ENCODE results near the gene CPT2.
"Not testable (repeated sequence)": the region's sequence is repeated elsewhere in the genome, so short reads cannot be mapped to it uniquely, and the experiment has no call there.

Gene CPT2

DNA sequence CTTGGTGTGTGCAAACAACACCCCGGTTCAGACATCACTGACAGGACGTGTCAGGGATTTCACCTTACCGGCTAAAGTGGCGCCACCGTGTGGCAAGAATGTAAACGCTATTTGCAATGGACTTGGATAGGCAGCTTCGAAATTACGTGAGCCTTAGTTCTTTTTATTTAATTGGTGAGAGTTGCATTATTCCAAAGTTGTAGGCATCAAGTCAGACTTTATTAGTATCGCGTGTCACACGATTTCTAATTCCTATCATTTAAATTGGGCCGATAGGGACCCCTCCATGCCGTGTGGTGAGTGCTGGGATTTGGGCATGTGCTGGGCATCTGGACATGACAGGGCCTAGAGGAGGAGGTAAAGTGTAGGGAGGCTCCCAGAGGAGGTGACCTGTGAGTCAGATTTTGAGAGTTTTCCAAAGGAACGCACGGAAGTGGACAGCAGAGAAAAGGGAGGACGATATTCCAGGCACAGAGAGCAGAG lies 14.5 kb upstream of the CPT2 start:
- DNase-seq (ENCODE audit: low read depth in 1 of 2, low spot score in 1 of 2): peak; percentile 50 to 69

DNA sequence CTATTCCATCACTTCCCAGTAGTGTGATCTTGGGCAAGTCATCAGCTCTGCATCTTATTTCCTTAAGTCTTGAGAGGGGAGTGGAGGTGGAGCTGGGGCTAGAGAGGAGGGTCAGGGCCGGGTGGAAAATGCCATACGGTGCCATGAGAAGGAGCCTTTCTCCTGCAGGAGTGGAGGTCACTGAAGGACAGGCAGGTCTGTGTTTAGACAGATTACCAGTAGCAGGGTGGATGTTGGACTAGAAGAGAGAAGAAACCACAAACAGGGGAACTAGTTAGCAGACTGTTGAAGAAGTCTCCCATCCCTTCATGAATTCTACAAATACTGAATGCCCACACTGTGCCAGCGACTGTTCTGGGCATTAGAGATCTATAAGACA lies 13.9 kb upstream of the CPT2 start:
- no peak for DNase-seq (ENCODE audit: low read depth in 1 of 2, low spot score in 1 of 2)

DNA sequence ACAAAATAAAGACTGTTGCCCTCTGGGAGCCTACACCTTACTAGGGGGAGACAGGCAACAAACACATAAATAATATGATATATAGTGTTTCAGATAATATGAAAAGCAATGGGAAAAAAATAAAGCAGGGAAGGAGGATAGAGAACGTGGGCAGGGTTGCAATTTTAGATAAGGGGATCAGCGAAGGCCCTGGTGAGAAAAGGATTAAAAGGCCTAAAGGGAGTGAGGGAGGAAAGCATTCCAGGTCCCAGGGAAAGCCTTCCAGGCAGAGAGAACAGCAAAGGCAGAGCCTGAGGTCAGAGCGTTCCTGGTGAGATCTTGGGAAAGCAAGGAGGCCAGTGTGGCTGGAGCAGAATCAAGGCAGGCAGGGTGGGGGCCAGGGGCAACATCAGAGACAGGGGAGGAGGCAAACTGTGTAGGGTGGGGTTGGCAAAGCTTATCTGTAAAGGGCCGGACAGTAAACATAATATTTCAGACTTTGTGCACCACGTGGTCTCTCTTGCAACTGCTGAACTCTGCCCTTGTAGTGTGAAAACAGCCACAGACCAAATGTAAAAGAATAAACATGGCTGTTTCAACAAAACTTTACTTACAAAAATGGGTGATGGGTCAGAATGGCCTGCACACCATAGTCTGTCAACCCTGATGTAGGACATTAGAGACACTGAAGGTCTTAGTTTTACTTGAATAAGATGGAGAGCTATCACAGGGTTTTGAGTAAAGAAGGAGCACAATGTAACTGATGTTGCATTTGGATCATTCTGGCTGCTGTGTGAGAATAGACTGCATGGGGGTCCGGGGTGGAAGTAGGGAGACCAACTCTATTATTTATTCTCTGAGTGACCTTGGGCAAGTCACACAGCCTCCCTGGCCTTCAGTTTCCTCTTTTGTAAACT lies 13.3 kb upstream of the CPT2 start:
- DNase-seq (ENCODE audit: low read depth in 1 of 2, low spot score in 1 of 2): no peak

DNA sequence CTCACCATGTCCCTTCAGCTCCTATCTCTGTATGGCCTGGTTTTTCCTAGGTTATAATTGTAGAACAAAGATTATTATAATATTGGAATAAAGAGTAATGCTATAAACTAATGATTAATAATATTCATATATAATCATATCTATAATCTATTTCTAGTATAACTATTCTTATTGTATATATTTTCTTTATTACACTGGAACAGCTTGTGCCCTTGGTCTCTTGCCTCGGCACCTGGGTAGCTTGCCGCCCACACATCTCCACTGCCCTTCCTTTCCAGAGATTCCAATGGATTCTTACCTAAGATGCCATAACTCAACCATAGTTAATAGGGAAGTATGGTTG lies 10.7 kb upstream of the CPT2 start:
- not testable (repeated sequence) for DNase-seq (ENCODE audit: low read depth in 1 of 2, low spot score in 1 of 2)

DNA sequence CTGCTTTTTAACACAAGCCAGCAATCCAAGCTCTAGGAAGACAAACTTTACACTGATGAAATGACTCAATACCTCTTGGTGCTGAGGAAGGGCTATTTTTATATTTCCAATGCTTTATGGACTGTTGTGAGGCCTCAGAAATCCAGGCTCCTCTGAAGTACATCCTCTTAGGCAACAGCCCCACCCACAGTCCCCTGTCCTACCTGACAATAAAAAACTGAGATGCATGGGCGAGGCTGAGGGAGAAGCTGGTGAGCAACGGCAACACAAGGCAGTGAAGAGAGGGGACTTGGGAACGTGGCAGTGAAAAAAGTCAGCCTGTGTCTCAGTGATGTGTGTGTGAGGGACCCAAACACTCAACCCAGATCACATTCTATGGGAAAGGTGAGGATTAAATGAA lies 10.1 kb upstream of the CPT2 start:
- DNase-seq (ENCODE audit: low read depth in 1 of 2, low spot score in 1 of 2): no peak

DNA sequence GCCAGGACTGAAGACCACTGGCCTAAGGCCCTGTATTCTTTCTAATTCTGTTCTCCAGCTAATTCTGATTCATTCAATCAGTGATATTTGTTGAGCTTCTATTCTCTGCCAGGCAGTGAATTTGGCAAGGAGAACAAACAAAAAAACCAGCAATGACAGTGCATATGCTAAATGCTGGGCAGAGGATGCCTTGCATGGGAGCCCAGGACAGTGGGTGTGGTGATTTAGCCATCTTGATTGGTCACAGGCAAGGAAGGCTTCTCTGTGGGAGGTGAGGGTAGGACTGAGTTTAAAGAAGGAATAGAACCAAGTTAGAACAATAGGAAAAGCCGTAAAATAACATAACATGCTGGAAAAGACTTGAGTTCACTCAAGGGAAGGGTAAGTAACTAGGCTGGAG lies 9.2 kb upstream of the CPT2 start:
- no peak for DNase-seq (ENCODE audit: low read depth in 1 of 2, low spot score in 1 of 2)

DNA sequence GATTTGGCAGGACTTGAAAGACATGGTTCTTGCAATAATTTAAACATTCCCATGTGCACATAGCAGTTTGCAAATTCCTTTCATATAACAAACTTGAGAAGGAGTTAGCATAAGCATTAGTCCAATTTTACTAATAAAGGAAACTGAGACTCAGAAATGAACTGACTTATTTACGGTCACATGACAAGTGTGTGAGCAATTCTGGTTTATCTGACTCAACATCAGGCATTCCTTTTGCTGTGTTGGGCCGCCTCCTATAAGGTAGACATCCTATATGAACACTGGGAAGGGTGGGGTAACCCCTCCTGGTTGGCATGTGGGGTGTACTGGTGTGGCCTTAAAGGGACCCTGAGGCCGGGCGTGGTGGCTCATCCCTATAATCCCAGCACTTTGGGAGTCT lies 8.5 kb upstream of the CPT2 start:
- DNase-seq (ENCODE audit: low read depth in 1 of 2, low spot score in 1 of 2): no peak

DNA sequence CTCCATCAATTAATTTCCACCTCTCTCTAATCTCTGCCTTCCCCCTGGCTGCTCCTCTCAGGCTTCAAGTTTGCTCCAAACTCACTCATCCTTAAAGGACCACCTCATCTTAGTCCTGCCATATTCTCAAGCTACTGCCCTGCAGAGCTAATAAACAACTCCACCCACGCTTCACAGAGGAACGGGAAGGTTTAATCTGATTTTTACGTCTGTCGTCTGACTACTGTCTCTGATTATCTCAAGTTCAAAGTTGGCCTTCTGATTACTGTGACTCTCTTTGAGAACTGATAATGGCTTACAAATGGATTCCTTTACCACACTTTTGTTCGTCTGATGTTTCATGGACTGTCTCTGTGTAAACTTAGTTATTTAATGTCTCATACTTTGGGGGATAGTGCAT lies 7.6 kb upstream of the CPT2 start:
- DNase-seq (ENCODE audit: low read depth in 1 of 2, low spot score in 1 of 2): no peak

DNA sequence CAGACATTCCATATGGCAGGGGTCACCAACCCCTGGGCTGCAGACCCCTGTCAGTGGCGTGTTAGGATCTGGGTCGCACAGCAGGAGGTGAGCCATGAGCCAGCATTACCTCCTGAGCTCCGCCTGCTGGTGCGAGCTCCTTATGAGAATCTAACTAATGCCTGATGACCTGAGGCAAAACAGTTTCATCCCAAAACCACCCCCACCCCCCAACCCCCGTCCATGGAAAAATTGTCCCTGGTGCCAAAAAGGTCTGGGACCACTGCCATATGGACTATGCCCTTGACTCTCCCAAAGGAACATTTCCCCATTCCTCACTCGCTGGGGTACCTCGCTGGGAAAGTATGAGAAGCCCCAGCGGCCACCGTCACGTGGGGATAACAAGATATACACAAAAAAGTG lies 6.4 kb upstream of the CPT2 start:
- no peak for DNase-seq (ENCODE audit: low read depth in 1 of 2, low spot score in 1 of 2)

DNA sequence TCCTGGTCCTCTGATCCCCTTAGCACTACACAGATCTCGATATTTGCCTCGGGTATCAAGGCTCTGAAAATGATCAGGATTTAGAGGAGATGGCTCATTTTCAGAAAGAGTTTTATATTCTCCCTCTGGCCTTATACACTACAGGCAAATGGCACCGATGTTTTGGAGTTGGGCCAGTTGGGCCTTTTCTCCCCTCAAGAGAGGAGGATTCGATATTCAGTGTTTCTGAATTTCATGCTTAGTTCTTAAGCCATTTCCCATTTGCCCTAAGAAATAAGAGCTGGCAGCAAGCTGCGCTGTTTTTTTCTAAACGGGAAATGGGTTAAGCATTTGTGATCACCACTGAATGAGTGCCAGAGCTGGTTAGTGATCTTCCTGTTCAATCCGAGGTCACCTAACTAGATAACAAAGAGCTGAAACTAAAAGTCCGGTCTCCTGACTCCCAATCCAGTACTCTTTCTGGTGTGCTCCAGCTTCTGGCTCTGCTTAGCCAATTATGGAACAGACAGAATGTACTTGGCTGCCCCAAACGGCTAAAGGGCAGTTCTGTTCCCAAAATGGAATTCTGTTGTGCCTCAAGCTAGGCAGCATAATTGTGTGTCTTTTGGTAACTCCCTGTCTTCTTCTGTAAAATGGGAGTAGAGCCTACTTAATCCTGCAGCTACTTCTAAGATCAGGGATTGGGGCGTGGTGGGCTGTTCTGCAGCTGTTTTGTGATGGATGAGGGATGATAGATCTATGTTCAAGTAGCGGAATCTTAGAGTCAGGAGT lies 1.2 kb upstream of the CPT2 start:
- DNase-seq (ENCODE audit: low read depth in 1 of 2, low spot score in 1 of 2): no peak

DNA sequence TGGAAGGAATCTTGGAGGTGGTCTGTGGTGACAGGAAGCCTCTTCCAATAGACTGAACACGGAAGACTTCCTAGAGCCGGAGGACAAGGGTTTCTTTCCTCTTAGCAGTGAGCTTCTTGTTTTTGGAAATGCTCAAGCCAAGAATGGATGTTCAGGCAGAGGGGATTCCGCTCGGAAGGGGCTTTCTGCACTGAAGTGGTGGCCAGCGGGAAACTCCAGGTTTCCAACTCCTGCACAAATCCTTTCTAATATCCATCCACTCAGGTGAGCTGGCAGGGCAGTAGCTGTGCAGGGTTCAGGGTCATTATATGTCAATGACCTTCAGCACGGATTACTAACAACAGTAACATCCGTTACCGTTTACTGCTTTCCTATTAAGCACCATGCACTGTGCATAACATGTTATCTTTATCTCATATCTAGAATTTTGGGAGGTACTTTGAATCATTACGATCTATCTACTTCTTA lies 573 bp upstream of the CPT2 start:
- DNase-seq (ENCODE audit: low read depth in 1 of 2, low spot score in 1 of 2): no peak

DNA sequence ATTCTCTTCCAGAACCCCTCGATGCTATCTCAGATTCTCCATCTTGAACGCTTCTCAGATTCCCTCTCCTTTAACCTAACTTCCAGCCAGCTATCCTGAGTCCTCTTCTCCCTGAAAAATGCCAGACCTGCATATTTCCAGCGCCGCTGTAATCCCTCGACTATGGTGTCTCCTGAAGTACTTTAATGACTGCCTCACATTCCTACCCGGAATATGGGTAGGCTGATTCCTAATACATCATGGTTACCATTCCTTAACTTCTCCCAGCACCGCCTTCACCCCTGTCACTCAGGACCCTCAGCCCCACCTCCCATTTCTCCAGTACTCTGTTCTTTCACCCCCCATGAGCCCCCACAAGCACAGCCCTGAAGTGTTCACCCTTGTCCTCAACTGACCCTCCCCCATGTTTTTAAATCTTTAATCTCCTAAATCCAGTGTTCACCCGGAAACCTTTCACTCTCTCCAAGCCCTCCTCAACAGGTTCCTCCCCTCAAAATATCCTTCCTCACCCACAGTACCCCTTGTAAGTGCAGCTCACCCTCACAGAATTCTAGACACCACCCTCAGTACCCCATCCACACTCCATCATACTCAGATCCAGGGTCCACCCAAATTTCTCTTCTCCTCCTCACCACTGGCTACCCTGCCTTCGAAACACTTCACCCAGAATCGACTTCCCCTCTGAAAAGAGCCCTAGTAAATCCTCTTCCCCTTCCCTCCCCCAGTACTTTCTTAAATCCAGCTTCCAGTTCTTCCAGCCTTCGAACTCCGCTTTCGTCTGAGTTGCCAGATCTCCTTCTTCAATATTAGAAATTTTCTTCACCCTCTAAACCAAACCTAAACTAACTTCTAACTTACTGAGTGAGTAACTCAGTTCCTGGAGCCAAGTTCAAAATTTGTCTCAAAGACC lies 922 bp downstream of the CPT2 start:
- no peak for DNase-seq (ENCODE audit: low read depth in 1 of 2, low spot score in 1 of 2)

DNA sequence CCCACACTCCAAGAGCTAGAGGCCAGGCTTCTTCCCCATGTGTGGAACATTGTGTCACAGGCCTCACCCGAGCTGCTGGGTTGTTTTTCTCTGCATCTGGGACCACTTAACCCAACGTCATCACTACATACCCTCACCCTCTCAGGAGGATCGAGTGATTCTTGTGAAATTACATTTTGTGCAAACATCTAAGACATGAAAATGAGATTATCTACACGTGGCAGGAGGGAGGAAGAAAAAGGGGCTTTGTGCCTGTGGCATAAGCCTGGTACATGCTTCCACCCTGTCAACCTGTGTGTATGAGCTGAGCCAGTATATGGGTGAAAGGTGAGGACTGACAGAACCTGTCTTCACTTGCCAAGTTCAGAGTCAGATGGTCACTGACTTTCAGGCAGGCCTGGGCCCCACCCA lies 1.6 kb downstream of the CPT2 start:
- DNase-seq (ENCODE audit: low read depth in 1 of 2, low spot score in 1 of 2): no peak

DNA sequence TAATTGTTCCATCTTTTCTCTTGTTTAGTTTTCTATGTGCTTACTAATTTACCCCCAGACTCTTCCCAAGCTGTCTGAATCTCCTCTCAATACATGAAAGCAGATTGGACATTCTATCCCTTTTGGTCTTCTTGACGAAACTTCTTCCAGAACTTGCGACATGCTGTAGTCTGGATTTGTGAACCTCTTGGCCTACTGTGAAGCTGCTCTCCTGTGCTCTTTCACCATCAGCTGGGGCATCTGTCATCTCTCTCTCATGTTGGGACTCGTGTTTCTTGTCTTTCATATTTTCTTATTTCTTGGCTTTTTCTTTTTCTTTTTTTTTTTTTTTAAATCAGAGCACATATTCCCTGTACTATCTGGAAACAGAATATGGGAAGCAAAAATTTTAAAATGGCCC lies 6.8 kb downstream of the CPT2 start:
- no peak for DNase-seq (ENCODE audit: low read depth in 1 of 2, low spot score in 1 of 2)

DNA sequence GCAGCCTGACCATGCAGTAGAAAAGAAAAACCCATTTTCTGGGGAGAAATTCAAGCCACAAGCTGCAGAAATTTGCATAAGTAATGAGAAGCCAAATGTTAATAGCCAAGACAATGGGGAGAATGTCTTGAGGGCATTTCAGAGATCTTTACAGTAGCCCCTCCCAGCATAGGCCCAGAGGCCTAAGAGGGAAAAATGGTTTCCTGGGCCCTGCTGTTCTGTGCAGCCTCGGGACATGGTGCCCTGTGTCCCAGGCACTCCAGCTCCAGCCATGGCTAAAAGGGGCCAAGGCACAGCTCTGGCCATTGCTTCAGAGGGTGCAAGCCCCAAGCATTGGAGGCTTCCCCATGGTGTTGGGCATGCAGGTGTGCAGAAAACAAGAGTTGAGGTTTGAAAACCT lies 8.9 kb downstream of the CPT2 start:
- DNase-seq (ENCODE audit: low read depth in 1 of 2, low spot score in 1 of 2): not testable (repeated sequence)

DNA sequence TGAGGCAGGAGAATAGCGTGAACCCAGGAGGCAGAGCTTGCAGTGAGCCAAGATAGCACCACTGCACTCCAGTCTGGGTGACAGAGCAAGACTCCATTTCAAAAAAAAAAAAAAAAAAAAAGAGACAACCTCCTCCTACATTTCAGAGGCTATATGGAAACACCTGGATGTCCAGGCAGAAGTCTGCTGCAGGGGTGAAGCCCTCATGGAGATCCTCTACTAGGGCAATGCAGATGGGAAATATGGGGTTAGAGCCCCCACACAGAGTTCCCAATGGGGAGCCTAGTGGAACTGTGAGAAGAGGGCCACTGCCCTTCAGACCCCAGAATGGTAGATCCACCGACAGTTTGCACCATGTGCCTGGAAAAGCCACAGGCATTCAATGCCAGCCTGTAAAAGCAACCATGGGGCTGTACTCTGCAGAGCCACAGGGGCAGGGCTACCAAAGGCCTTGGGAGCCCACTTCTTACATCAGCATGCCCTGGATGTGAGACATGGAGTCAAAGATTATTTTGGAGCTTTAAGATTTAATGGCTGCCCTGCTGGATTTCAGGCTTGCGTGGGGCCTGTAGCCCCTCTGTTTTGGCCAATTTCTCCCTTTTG lies 9.6 kb downstream of the CPT2 start:
- DNase-seq (ENCODE audit: low read depth in 1 of 2, low spot score in 1 of 2): not testable (repeated sequence)

DNA sequence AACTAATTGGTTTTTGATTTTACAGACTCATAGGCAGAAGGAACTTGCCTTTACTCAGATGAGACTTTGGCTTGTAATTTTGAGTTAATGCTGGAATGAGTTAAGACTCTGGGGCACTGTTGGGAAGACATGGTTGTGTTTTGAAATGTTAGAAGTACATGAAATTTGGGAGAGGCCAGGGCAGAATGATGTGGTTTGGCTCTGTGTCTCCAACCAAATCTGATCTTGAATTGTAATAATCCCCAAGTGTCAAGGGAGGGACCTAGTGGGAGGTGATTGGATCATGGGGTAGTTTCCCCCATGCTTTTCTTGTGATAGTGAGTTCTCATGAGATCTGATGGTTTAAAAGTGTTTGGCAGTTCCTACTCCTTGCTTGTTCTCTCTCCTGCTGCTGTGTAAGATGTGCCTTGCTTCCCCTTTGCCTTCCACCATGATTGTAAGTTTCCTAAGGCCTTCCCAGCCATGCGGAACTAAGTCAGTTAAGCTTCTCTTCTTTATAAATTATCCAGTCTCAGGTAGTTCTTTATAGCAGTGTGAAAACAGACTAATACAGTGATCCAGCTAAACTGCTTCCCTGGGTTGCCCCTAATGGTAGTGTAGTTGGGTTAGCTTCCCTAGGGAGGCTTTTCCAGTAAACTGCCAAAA lies 10.2 kb downstream of the CPT2 start:
- DNase-seq (ENCODE audit: low read depth in 1 of 2, low spot score in 1 of 2): no peak

DNA sequence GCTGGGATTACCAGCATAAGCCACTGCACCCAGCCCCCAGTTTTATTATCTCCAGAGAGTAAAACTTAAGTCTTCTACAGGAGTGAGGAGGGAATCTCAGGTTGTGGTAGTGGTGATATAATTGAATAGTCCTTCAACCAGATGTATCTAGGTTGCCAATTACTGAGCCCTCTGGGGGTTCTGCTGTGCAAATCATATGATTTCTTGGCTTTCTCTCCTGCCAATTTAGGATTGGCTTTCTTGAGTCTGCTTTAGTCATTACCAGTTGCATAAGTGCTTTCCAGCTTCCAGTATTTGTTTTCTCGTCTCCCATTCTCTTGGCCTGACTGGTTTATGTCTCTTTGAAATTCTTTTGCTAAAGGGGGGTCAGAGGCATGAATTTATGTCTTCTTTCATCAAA lies 11.1 kb downstream of the CPT2 start:
- DNase-seq (ENCODE audit: low read depth in 1 of 2, low spot score in 1 of 2): no peak

DNA sequence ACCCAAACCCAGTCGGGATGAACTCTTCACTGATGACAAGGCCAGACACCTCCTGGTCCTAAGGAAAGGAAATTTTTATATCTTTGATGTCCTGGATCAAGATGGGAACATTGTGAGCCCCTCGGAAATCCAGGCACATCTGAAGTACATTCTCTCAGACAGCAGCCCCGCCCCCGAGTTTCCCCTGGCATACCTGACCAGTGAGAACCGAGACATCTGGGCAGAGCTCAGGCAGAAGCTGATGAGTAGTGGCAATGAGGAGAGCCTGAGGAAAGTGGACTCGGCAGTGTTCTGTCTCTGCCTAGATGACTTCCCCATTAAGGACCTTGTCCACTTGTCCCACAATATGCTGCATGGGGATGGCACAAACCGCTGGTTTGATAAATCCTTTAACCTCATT lies 13.7 kb downstream of the CPT2 start:
- no peak for DNase-seq (ENCODE audit: low read depth in 1 of 2, low spot score in 1 of 2)

DNA sequence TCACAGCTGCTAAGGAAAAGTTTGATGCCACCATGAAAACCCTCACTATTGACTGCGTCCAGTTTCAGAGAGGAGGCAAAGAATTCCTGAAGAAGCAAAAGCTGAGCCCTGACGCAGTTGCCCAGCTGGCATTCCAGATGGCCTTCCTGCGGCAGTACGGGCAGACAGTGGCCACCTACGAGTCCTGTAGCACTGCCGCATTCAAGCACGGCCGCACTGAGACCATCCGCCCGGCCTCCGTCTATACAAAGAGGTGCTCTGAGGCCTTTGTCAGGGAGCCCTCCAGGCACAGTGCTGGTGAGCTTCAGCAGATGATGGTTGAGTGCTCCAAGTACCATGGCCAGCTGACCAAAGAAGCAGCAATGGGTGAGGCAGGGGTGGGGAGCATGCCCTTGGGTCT lies 14.3 kb downstream of the CPT2 start:
- DNase-seq (ENCODE audit: low read depth in 1 of 2, low spot score in 1 of 2): no peak

Data from stimulated activated CD4-positive, alpha-beta T cell treated with anti-CD3 and anti-CD28 coated beads, Interleukin-15, amount 100 ng/mL, for 1 hour (primary cell).